ENCODE results near the gene NELFCD.

NELFCD gene

DNA sequence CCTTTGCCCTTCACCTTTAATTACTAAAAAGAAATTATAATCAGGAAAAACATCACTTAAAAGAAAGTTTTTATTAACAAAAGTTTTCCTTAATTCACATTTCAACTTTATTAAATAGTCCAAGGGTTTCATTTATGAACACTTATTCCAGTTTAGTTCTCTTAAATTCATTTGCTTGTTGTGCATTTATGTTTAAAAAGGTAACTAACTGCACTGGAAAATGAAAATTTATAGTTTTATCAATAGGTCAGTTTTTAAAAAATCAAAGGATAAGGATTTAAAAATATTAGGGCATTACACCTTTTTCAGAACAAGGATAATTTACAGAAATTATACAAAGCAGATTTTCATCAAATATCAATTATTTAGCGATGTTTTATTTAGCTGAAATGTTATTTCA is 52.0 kb downstream of the NELFCD start:
- peaks cover 71% of the 10 kb centered on the region for H3K36me3 ChIP-seq (replicated peaks; ENCODE audit: low read depth, low read length)

DNA sequence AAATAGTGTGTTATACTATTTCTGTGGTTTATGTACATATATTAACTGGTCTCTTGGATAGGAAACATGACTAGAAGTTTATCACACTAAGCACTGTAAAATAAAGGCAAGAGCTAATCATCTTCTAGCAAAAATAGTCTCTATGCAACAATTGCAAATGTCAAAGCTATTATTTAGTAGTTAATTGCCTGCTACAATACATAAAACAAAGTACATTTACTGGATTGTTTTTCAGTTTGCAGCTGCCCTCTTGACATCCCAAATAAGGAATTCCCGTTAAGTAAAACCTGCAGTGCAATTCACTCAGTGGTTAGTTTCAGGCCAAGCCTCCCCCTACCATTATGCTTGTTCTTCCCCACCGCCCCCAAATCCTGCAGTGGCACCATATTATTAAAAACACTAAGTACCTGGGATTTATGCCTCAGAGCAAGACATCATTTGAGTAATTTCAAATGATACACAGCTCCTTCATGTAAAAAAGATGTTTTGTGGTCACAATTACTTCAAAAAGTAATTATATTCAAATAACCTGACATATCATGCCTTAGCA is 52.6 kb downstream of the NELFCD start:
- Histone ChIP-seq H3K4me1 (ENCODE audit: low read length) (peaks cover 38% of the 10 kb centered on the region), H3K36me3 (replicated peaks; ENCODE audit: low read depth, low read length) (peaks cover 67% of the 10 kb centered on the region), H4K20me1 (ENCODE audit: insufficient read depth, low read length) (peaks cover 21% of the 10 kb centered on the region), H3K4me2 (ENCODE audit: low read length) (peak overlapping the region; percentile 95; the same call in 1 of the 2 replicates), H3K27ac (ENCODE audit: low read length) (no peak overlapping the region), H3K9me3 (ENCODE audit: insufficient read depth, low read length) (no peaks in the 10 kb centered on the region), H3K4me3 (ENCODE audit: low read length) (no peak overlapping the region), H2AFZ (ENCODE audit: low read depth, low read length) (no peak overlapping the region), H3K79me2 (ENCODE audit: low read length) (peaks cover 63% of the 10 kb centered on the region), H3K9ac (ENCODE audit: low read length) (no peak overlapping the region), H3K27me3 (ENCODE audit: low read depth, low read length) (no peaks in the 10 kb centered on the region)
- TF ChIP-seq, protein P1, sequence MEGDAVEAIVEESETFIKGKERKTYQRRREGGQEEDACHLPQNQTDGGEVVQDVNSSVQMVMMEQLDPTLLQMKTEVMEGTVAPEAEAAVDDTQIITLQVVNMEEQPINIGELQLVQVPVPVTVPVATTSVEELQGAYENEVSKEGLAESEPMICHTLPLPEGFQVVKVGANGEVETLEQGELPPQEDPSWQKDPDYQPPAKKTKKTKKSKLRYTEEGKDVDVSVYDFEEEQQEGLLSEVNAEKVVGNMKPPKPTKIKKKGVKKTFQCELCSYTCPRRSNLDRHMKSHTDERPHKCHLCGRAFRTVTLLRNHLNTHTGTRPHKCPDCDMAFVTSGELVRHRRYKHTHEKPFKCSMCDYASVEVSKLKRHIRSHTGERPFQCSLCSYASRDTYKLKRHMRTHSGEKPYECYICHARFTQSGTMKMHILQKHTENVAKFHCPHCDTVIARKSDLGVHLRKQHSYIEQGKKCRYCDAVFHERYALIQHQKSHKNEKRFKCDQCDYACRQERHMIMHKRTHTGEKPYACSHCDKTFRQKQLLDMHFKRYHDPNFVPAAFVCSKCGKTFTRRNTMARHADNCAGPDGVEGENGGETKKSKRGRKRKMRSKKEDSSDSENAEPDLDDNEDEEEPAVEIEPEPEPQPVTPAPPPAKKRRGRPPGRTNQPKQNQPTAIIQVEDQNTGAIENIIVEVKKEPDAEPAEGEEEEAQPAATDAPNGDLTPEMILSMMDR (IDR thresholded peaks at IDR 0.05; ENCODE audit: low read depth, low read length): no peak
- no peak for TF ChIP-seq EZH2phosphoT487 (IDR thresholded peaks at IDR 0.05; ENCODE audit: low read depth)

More for the DNA sequence above, 52.0 kb downstream of the NELFCD start:
- H3K4me3 ChIP-seq (ENCODE audit: low read length): peak overlapping the region; percentile 80
- peaks cover 63% of the 10 kb centered on the region for H3K79me2 ChIP-seq (ENCODE audit: low read length)
- H4K20me1 ChIP-seq (ENCODE audit: insufficient read depth, low read length): peaks cover 20% of the 10 kb centered on the region
- peak overlapping the region; percentile 70 for H3K27ac ChIP-seq (ENCODE audit: low read length)
- no peaks in the 10 kb centered on the region for H3K9me3 ChIP-seq (ENCODE audit: insufficient read depth, low read length)
- peaks cover 41% of the 10 kb centered on the region for H3K4me1 ChIP-seq (ENCODE audit: low read length)
- H3K9ac ChIP-seq (ENCODE audit: low read length): peak overlapping the region; percentile 73
- H2AFZ ChIP-seq (ENCODE audit: low read depth, low read length): no peak overlapping the region
- TF ChIP-seq EZH2phosphoT487 (IDR thresholded peaks at IDR 0.05; ENCODE audit: low read depth): no peak
- H3K27me3 ChIP-seq (ENCODE audit: low read depth, low read length): no peaks in the 10 kb centered on the region
- peak overlapping the region; percentile 95 for H3K4me2 ChIP-seq (ENCODE audit: low read length)

DNA sequence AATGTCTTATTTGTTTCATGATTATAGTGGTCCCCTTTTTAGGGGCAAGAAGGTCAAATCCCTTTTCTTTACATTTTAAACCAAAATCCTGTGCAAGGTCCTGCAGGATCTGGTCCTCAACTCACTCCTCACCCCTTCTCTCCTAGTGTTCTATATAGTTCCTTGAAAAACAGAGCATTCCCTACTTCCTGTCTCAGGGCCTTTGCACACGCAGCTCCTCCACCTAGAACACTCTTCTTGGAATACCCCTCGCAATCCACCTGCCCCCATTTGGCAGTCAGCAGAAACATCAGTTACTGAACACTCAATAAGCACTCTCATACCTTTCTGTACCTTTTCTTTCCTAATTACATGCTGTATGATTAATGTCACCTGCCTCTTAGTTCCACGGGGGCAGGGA is 54.3 kb downstream of the NELFCD start:
- peaks cover 30% of the 10 kb centered on the region for H4K20me1 ChIP-seq (ENCODE audit: insufficient read depth, low read length)
- H3K79me2 ChIP-seq (ENCODE audit: low read length): peaks cover 63% of the 10 kb centered on the region
- H3K27me3 ChIP-seq (ENCODE audit: low read depth, low read length): no peaks in the 10 kb centered on the region

GRCh38 chr20:59037386-59037785 is 56.3 kb downstream of the NELFCD start:
- peaks cover 37% of the 10 kb centered on the region for H3K4me1 ChIP-seq (ENCODE audit: low read length)
- H3K4me3 ChIP-seq (ENCODE audit: low read length): no peak overlapping the region
- peaks cover 34% of the 10 kb centered on the region for H4K20me1 ChIP-seq (ENCODE audit: insufficient read depth, low read length)
- TF ChIP-seq, protein P1 (IDR thresholded peaks at IDR 0.05; ENCODE audit: low read depth, low read length): no peak
- no peak for TF ChIP-seq EZH2phosphoT487 (IDR thresholded peaks at IDR 0.05; ENCODE audit: low read depth)
- H3K4me2 ChIP-seq (ENCODE audit: low read length): no peak overlapping the region
- H3K9me3 ChIP-seq (ENCODE audit: insufficient read depth, low read length): no peaks in the 10 kb centered on the region
- peaks cover 65% of the 10 kb centered on the region for H3K36me3 ChIP-seq (replicated peaks; ENCODE audit: low read depth, low read length)
- H3K79me2 ChIP-seq (ENCODE audit: low read length): peaks cover 65% of the 10 kb centered on the region
- no peak overlapping the region for H3K9ac ChIP-seq (ENCODE audit: low read length)
- H2AFZ ChIP-seq (ENCODE audit: low read depth, low read length): no peak overlapping the region
- no peaks in the 10 kb centered on the region for H3K27me3 ChIP-seq (ENCODE audit: low read depth, low read length)
- no peak overlapping the region for H3K27ac ChIP-seq (ENCODE audit: low read length)

More for the DNA sequence above, 54.3 kb downstream of the NELFCD start:
- no peak overlapping the region for H3K4me2 ChIP-seq (ENCODE audit: low read length)
- no peaks in the 10 kb centered on the region for H3K9me3 ChIP-seq (ENCODE audit: insufficient read depth, low read length)
- no peak overlapping the region for H3K4me3 ChIP-seq (ENCODE audit: low read length)
- H2AFZ ChIP-seq (ENCODE audit: low read depth, low read length): no peak overlapping the region
- peaks cover 32% of the 10 kb centered on the region for H3K4me1 ChIP-seq (ENCODE audit: low read length)
- no peak overlapping the region for H3K27ac ChIP-seq (ENCODE audit: low read length)
- TF ChIP-seq EZH2phosphoT487 (IDR thresholded peaks at IDR 0.05; ENCODE audit: low read depth): no peak
- TF ChIP-seq, protein P1 (IDR thresholded peaks at IDR 0.05; ENCODE audit: low read depth, low read length): no peak
- H3K36me3 ChIP-seq (replicated peaks; ENCODE audit: low read depth, low read length): peaks cover 61% of the 10 kb centered on the region
- no peak overlapping the region for H3K9ac ChIP-seq (ENCODE audit: low read length)

Measured in OCI-LY3 (cell line).